Activated CD8-positive, alpha-beta T cell treated with anti-CD3 and anti-CD28 coated beads for 36 hours (primary cell): ENCODE results near the gene VCPKMT. TPM values are rescaled to one million over a fixed set of nuclear protein-coding genes. Genes with fewer than 3 reads are reported as not detected.

ENCODE experiments used
- ATAC-seq: fragments of 200-7000 bp; cut with Tn5 transposase; one replicate; pipeline ENCODE4 v1.10.0; 2021; ENCODE audit warnings: mild to moderate bottlenecking, moderate library complexity
- CTCF ChIA-PET: fragments of 350-600 bp; sonication (Branson Sonifier 250); formaldehyde crosslinking; loops from one replicate; lab custom pipeline; 2021; ENCODE audit warnings: antibody characterized with exemption; lab: Charles Lee
- POLR2A ChIA-PET: fragments of 350-600 bp; sonication (Branson Sonifier 250); formaldehyde crosslinking; loops from one replicate; lab custom pipeline; 2021; ENCODE audit warnings: antibody characterized with exemption; lab: Charles Lee
- DNase-seq: peaks from one replicate; pipeline ENCODE4 v3.0.0-alpha.2; 2020
- H3K27ac Mint-ChIP-seq: one replicate; pipeline ENCODE4 v1.8.0; 2021; ENCODE audit warnings: mild to moderate bottlenecking, mixed read lengths
- H3K27me3 Mint-ChIP-seq: one replicate; pipeline ENCODE4 v1.8.0; 2021; ENCODE audit warnings: mixed read lengths
- H3K36me3 Mint-ChIP-seq: one replicate; pipeline ENCODE4 v1.8.0; 2021; ENCODE audit warnings: low read depth, mixed read lengths
- H3K4me1 Mint-ChIP-seq: one replicate; pipeline ENCODE4 v1.8.0; 2021; ENCODE audit warnings: low read depth, mixed read lengths
- H3K4me3 Mint-ChIP-seq: one replicate; pipeline ENCODE4 v1.8.0; 2021; ENCODE audit warnings: mild to moderate bottlenecking, moderate library complexity, mixed read lengths
- H3K9me3 Mint-ChIP-seq: one replicate; pipeline ENCODE4 v1.8.0; 2021; ENCODE audit warnings: mixed read lengths
- CTCF ChIP-seq: fragments of 200-600 bp; IDR thresholded peaks from one replicate; pipeline ENCODE4 v1.8.0; 2022; ENCODE audit warnings: antibody characterized with exemption, mild to moderate bottlenecking
- intact Hi-C: fragments of 100-400 bp; cut with micrococcal nuclease; formaldehyde crosslinking; loops from one replicate; pipeline ENCODE4 v1.10.0; 2022
- total RNA-seq, 2 experiments: library from RNA; stranded (reverse); gene quantifications; one replicate each; pipeline ENCODE4 v1.2.3, GENCODE V29; 2021

The VCPKMT gene
- total RNA-seq, 2 experiments from 2014 or later = 11.4 to 11.6 TPM

DNA sequence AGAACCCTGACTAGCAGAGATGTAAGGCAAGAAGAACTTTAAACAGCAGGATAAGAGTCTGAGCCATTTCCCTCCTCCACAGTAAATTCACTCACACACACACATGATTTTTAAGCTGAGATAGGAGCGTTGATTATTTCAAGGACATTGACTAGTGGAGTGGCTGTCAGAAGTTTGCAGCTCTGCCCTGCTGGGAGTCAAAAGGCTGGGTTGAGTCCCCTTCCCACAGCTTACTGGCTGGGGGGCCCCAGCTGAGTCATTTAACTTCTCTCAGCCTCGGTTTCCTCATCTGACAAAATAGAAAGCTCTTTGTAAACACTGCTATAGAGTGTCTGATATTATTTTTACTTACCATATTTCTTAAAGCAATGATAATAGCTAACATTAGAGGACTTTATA, 28.3 kb downstream of the VCPKMT start:
- ChIA-PET CTCF (interaction anchor here (0.5 to 7.4 kb wide), 12 partner anchors 10 to 236 kb away, joined by 3 to 51 read pairs (median 4); partner anchors contain the start of gene NEMF), POLR2A (interaction anchor here (0.9 to 5.5 kb wide), 11 partner anchors 8 to 235 kb away, joined by 3 to 47 read pairs (median 5); no protein-coding TSS in a partner anchor)
- no peak for TF ChIP-seq CTCF
- DNase-seq (no peak), ATAC-seq (no peak)
- no peak overlapping the region for H3K4me3 Mint-ChIP-seq
- H3K36me3 Mint-ChIP-seq = peaks cover 21% of the 10 kb centered on the region
- peaks cover 94% of the 10 kb centered on the region for H3K4me1 Mint-ChIP-seq
- H3K27me3 Mint-ChIP-seq = no peaks in the 10 kb centered on the region
- H3K27ac Mint-ChIP-seq = peak overlapping the region; percentile 91
- intact Hi-C loops = no loop called here
- H3K9me3 Mint-ChIP-seq = no peaks in the 10 kb centered on the region

DNA sequence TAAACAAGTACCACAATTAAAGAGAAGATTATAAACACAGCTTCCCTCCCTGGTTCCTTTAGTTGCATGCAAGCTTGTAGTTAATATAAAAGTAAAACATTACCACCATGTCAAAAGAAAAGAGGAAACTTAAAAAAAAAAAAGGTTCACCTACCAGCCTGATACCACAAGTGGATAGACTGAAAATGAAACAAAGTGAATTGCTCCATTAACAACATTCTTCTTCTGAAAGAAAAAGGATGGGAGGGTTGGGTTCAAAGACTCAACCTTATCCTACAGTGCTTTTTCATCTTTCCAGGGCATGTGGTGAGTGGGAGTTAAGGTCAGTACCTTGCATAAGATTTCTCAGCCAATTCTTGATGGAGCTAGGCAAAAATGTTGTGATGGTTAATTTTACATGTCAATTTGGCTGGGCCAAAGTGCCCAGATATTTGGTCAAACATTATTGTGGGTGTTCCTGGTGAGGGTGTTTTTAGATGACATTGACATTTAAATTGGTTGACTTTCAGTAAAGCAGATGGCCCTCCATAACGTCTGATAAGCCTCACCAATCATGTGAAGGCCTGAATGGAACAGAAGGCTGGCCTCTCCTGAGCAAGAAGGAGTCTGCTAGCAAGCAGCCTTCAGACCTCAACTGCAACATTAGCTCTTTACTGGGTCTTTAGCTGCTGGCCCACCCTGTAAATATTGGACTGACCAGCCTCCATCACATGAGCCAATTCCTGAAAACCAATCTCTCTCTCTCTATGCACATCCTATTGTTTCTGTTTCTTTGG, 28.8 kb downstream of the VCPKMT start:
- intact Hi-C loops = loop anchor here (2.0 kb wide), 1 partner anchor 49 kb away; no protein-coding TSS in a partner anchor
- H3K36me3 Mint-ChIP-seq = peaks cover 21% of the 10 kb centered on the region
- TF ChIP-seq CTCF = no peak
- H3K27ac Mint-ChIP-seq = peak overlapping the region; percentile 91
- H3K27me3 Mint-ChIP-seq = no peaks in the 10 kb centered on the region
- ATAC-seq (no peak), DNase-seq (peak; percentile 42)
- POLR2A ChIA-PET = interaction anchor here (0.9 to 5.5 kb wide), 14 partner anchors 9 to 234 kb away, joined by 3 to 47 read pairs (median 4); no protein-coding TSS in a partner anchor
- CTCF ChIA-PET = interaction anchor here (0.5 to 7.4 kb wide), 13 partner anchors 10 to 235 kb away, joined by 3 to 51 read pairs (median 4); partner anchors contain the start of gene NEMF
- peaks cover 94% of the 10 kb centered on the region for H3K4me1 Mint-ChIP-seq
- peak overlapping the region; percentile 55 for H3K4me3 Mint-ChIP-seq
- H3K9me3 Mint-ChIP-seq = no peaks in the 10 kb centered on the region

DNA sequence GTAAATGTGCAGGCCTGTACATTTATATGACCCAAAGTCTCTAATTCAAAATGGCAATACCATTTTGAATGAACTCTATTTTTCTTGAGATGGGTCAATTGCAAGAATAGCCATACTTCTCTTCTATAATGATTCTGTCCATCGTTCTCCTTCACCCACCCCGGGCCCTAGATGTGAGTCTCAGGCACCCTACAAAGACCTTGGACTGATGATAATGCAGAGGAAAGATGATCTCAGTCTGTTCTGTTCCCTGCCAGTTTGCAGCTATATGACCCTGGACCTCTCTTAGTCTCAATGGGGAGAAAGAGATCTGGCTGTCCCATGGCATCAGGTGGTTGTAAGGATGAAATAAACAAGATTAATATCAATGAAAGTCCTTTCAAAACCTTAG, 30.1 kb downstream of the VCPKMT start:
- Mint-ChIP-seq H3K36me3 (peaks cover 21% of the 10 kb centered on the region), H3K27ac (peak overlapping the region; percentile 98), H3K4me1 (peaks cover 94% of the 10 kb centered on the region), H3K27me3 (no peaks in the 10 kb centered on the region), H3K4me3 (peak overlapping the region; percentile 56), H3K9me3 (no peaks in the 10 kb centered on the region)
- DNase-seq (no peak), ATAC-seq (no peak)
- ChIA-PET POLR2A (interaction anchor here (0.8 to 5.5 kb wide), 12 partner anchors 16 to 500 kb away, joined by 3 to 47 read pairs (median 5); partner anchors contain the start of genes ARF6 and RPS29), CTCF (interaction anchor here (0.8 to 7.4 kb wide), 9 partner anchors 10 to 234 kb away, joined by 3 to 51 read pairs (median 4); partner anchors contain the start of gene NEMF)
- intact Hi-C loops = loop anchor here (2.0 kb wide), 1 partner anchor 48 kb away; no protein-coding TSS in a partner anchor
- TF ChIP-seq CTCF = no peak

GRCh38 chr14:50085570-50086320, 30.6 kb downstream of the VCPKMT start:
- POLR2A ChIA-PET = interaction anchor here (0.8 to 5.5 kb wide), 14 partner anchors 8 to 500 kb away, joined by 3 to 47 read pairs (median 4); partner anchors contain the start of genes ARF6 and RPS29
- no peaks in the 10 kb centered on the region for H3K27me3 Mint-ChIP-seq
- TF ChIP-seq CTCF = no peak
- peak overlapping the region; percentile 56 for H3K4me3 Mint-ChIP-seq
- peak; percentile 24 for ATAC-seq
- DNase-seq = peak; percentile 62
- H3K36me3 Mint-ChIP-seq = peaks cover 17% of the 10 kb centered on the region
- H3K4me1 Mint-ChIP-seq = peaks cover 94% of the 10 kb centered on the region
- no peaks in the 10 kb centered on the region for H3K9me3 Mint-ChIP-seq
- CTCF ChIA-PET = interaction anchor here (0.8 to 7.4 kb wide), 12 partner anchors 10 to 233 kb away, joined by 3 to 51 read pairs (median 4); partner anchors contain the start of gene NEMF
- intact Hi-C loops = loop anchor here (2.0 kb wide), 1 partner anchor 47 kb away; no protein-coding TSS in a partner anchor
- H3K27ac Mint-ChIP-seq = peak overlapping the region; percentile 98
